GM21423 (cell line): ENCODE results near the gene ACSL5.
A peak's percentile ranks its signal among the peaks of the same experiment; 100 is the strongest.
"Not testable (repeated sequence)": the region's sequence is repeated elsewhere in the genome, so short reads cannot be mapped to it uniquely, and the experiment has no call there.

Experiments used
- ATAC-seq: cut with Tn5 transposase; IDR thresholded peaks from one replicate; pipeline ENCODE4 v1.9.1; 2021; ENCODE audit warnings: mild to moderate bottlenecking, moderate library complexity; ENCODE audit not compliant: unreplicated experiment

The ACSL5 gene

GRCh38 chr10:112374724-112375541, 1.0 kb downstream of the ACSL5 start:
- peak; percentile 37 for ATAC-seq

- peak; percentile 87 for ATAC-seq
These were observed 1.9 kb downstream of the ACSL5 start for GRCh38 chr10:112375721-112376395.

GRCh38 chr10:112376396-112376790, 2.5 kb downstream of the ACSL5 start:
- peak; percentile 25 for ATAC-seq

- ATAC-seq, result not testable (repeated sequence)
These were observed 3.2 kb downstream of the ACSL5 start for GRCh38 chr10:112377116-112377515.

GRCh38 chr10:112379635-112380296, 5.8 kb downstream of the ACSL5 start:
- no peak for ATAC-seq

GRCh38 chr10:112382515-112383235, 8.8 kb downstream of the ACSL5 start:
- ATAC-seq, result no peak

- no peak for ATAC-seq
These were observed 9.4 kb downstream of the ACSL5 start for GRCh38 chr10:112383325-112383724.

- no peak for ATAC-seq
These were observed 10.2 kb downstream of the ACSL5 start for GRCh38 chr10:112384141-112384540.

GRCh38 chr10:112385201-112385600, 11.3 kb downstream of the ACSL5 start:
- ATAC-seq, result no peak

GRCh38 chr10:112388056-112388455, 14.1 kb downstream of the ACSL5 start:
- not testable (repeated sequence) for ATAC-seq

GRCh38 chr10:112388548-112388947, 14.6 kb downstream of the ACSL5 start:
- no peak for ATAC-seq

GRCh38 chr10:112389271-112389822, 15.4 kb downstream of the ACSL5 start:
- ATAC-seq, result peak; percentile 76

- ATAC-seq, result no peak
These were observed 16.3 kb downstream of the ACSL5 start for GRCh38 chr10:112390125-112390703.

- ATAC-seq, result no peak
These were observed 19.4 kb downstream of the ACSL5 start for GRCh38 chr10:112393341-112393740.

- ATAC-seq, result no peak
These were observed 19.9 kb downstream of the ACSL5 start for GRCh38 chr10:112393827-112394226.

- peak; percentile 35 for ATAC-seq
These were observed 20.6 kb downstream of the ACSL5 start for GRCh38 chr10:112394475-112394875.

- ATAC-seq, result no peak
These were observed 22.1 kb downstream of the ACSL5 start for GRCh38 chr10:112395809-112396530.

GRCh38 chr10:112397592-112397991, 23.7 kb downstream of the ACSL5 start:
- ATAC-seq, result no peak

GRCh38 chr10:112402917-112403316, 29.0 kb downstream of the ACSL5 start:
- ATAC-seq, result no peak

- no peak for ATAC-seq
These were observed 30.7 kb downstream of the ACSL5 start for GRCh38 chr10:112404617-112405016.
